ENCODE results near the gene VIPR2. TPM values are rescaled to one million over a fixed set of nuclear protein-coding genes. Genes with fewer than 3 reads are reported as not detected.

Gene VIPR2
- total and polyA plus RNA-seq, 10 donors: 0.41 to 1.4 (median 0.64) TPM

GRCh38 chr7:159031750-159032149 is 112.9 kb downstream of the VIPR2 start:
- peak; percentile 43 for DNase-seq
- TF ChIP-seq POLR2A (IDR thresholded peaks at IDR 0.05): no peak
- TF ChIP-seq POLR2AphosphoS5 (IDR thresholded peaks at IDR 0.05): no peak
- no peak for TF ChIP-seq CTCF (IDR thresholded peaks at IDR 0.05 in 8 of 11, conservative IDR thresholded peaks at IDR 0.05 in 3 of 11)
- Histone ChIP-seq H3K4me3 (no peak overlapping the region), H3K9me3 (no peaks in the 10 kb centered on the region), H3K4me1 (peaks cover 0 to 23% (median 11%) of the 10 kb centered on the region in 6 donors), H3K27me3 (replicated peaks in 1 of 7) (peaks cover 0 to 57% (median 11%) of the 10 kb centered on the region in 7 donors), H3K36me3 (no peaks in the 10 kb centered on the region), H3K27ac (no peak overlapping the region)
- WGBS, 5 donors: 93 to 97% (median 94%) methylated on average over 16 to 17 of the region's 17 CpGs
- intact Hi-C loops (cut with DNase I; ENCODE audit: low total_unique reads): no loop called here

GRCh38 chr7:159031135-159031701 is 113.4 kb downstream of the VIPR2 start:
- peak overlapping the region in 5 of 8 donors; percentile 31 to 66 (median 42) for H3K27ac ChIP-seq
- TF ChIP-seq POLR2AphosphoS5 (IDR thresholded peaks at IDR 0.05): no peak
- no peak for TF ChIP-seq CTCF (IDR thresholded peaks at IDR 0.05 in 8 of 11, conservative IDR thresholded peaks at IDR 0.05 in 3 of 11)
- TF ChIP-seq POLR2A (IDR thresholded peaks at IDR 0.05): no peak
- H3K4me3 ChIP-seq: peak overlapping the region in 7 of 8 donors; percentile 31 to 69 (median 45)
- intact Hi-C loops (cut with DNase I; ENCODE audit: low total_unique reads): no loop called here
- no peaks in the 10 kb centered on the region for H3K36me3 ChIP-seq
- WGBS, 5 donors: 43 to 63% (median 57%) methylated on average over 31 of the region's 31 CpGs
- peaks cover 0 to 23% (median 11%) of the 10 kb centered on the region in 6 donors for H3K4me1 ChIP-seq
- peak; percentile 72 for DNase-seq
- peaks cover 0 to 59% (median 11%) of the 10 kb centered on the region in 7 donors for H3K27me3 ChIP-seq (replicated peaks in 1 of 7)
- no peaks in the 10 kb centered on the region for H3K9me3 ChIP-seq

GRCh38 chr7:159030490-159031134 is 114.1 kb downstream of the VIPR2 start:
- H3K4me1 ChIP-seq: peaks cover 0 to 19% (median 11%) of the 10 kb centered on the region in 6 donors
- peak overlapping the region; percentile 31 to 69 (median 42) for H3K4me3 ChIP-seq
- TF ChIP-seq CTCF (IDR thresholded peaks at IDR 0.05 in 8 of 11, conservative IDR thresholded peaks at IDR 0.05 in 3 of 11) (peak in 8 of 11 experiments; percentile 17 to 49 (median 37)), POLR2A (IDR thresholded peaks at IDR 0.05) (no peak), POLR2AphosphoS5 (IDR thresholded peaks at IDR 0.05) (peak; percentile 17 to 60 (median 56))
- WGBS, 5 donors: 3 to 8% (median 5%) methylated on average over 43 to 59 of the region's 59 CpGs
- no peak for DNase-seq
- no peaks in the 10 kb centered on the region for H3K36me3 ChIP-seq
- peak overlapping the region in 6 of 8 donors; percentile 31 to 66 (median 38) for H3K27ac ChIP-seq
- peaks cover 0 to 65% (median 11%) of the 10 kb centered on the region in 7 donors for H3K27me3 ChIP-seq (replicated peaks in 1 of 7)
- intact Hi-C loops (cut with DNase I; ENCODE audit: low total_unique reads): no loop called here
- no peaks in the 10 kb centered on the region for H3K9me3 ChIP-seq
